Islet precursor cell (in vitro differentiated cells): ENCODE measurements around the gene FCRL4.

Experiments used
- DNase-seq: peaks from one replicate; pipeline ENCODE4 v3.0.0-alpha.2; 2018

FCRL4 gene

GRCh38 chr1:157597959-157598667 lies at the start of gene FCRL4:
TSS of gene FCRL4 (minus strand) at chr1:157598085. CDS start at chr1:157597944, 141 bp downstream.
- DNase-seq = no peak

- no peak for DNase-seq
Measured at GRCh38 chr1:157646144-157646543, 48.3 kb upstream of the FCRL4 start.

GRCh38 chr1:157641177-157641576 lies 43.3 kb upstream of the FCRL4 start:
- DNase-seq = no peak

GRCh38 chr1:157639800-157640199 lies 41.9 kb upstream of the FCRL4 start:
- DNase-seq = no peak

GRCh38 chr1:157628773-157629172 lies 30.9 kb upstream of the FCRL4 start:
- no peak for DNase-seq

GRCh38 chr1:157626099-157626498 lies 28.2 kb upstream of the FCRL4 start:
- no peak for DNase-seq

GRCh38 chr1:157624471-157624870 lies 26.6 kb upstream of the FCRL4 start:
- no peak for DNase-seq

- DNase-seq = no peak
Measured at GRCh38 chr1:157622471-157622870, 24.6 kb upstream of the FCRL4 start.

- no peak for DNase-seq
Measured at GRCh38 chr1:157618190-157618589, 20.3 kb upstream of the FCRL4 start.

- DNase-seq = no peak
Measured at GRCh38 chr1:157600236-157600635, 2.4 kb upstream of the FCRL4 start.

- DNase-seq = no peak
Measured at GRCh38 chr1:157596384-157596783, 1.5 kb downstream of the FCRL4 start.

- no peak for DNase-seq
Measured at GRCh38 chr1:157595356-157595755, 2.5 kb downstream of the FCRL4 start.

- no peak for DNase-seq
Measured at GRCh38 chr1:157585984-157586383, 11.9 kb downstream of the FCRL4 start.

- DNase-seq = no peak
Measured at GRCh38 chr1:157584503-157584902, 13.4 kb downstream of the FCRL4 start.

- DNase-seq = no peak
Measured at GRCh38 chr1:157580828-157581210, 17.1 kb downstream of the FCRL4 start.

GRCh38 chr1:157580179-157580827 lies 17.6 kb downstream of the FCRL4 start:
- peak; percentile 77 for DNase-seq

- DNase-seq = no peak
Measured at GRCh38 chr1:157577420-157577819, 20.5 kb downstream of the FCRL4 start.

- no peak for DNase-seq
Measured at GRCh38 chr1:157575744-157576143, 22.1 kb downstream of the FCRL4 start.

- no peak for DNase-seq
Measured at GRCh38 chr1:157574836-157575235, 23.0 kb downstream of the FCRL4 start.

- no peak for DNase-seq
Measured at GRCh38 chr1:157566484-157567300, 31.2 kb downstream of the FCRL4 start.

GRCh38 chr1:157562515-157562914 lies 35.4 kb downstream of the FCRL4 start:
- no peak for DNase-seq

GRCh38 chr1:157558119-157558518 lies 39.8 kb downstream of the FCRL4 start:
- DNase-seq = no peak
